HEK293T (cell line): ENCODE measurements around the gene RAB6B.

Experiments used
- ARNT ChIP-seq: fragments of 450-650 bp; IDR thresholded peaks from 2 replicates; pipeline ENCODE4 v1.6.1; 2017; ENCODE audit warnings: mild to moderate bottlenecking
- BHLHE40 ChIP-seq: fragments of 450-650 bp; IDR thresholded peaks from 2 replicates; pipeline ENCODE4 v1.6.1; 2016; ENCODE audit warnings: mild to moderate bottlenecking, moderate library complexity, borderline replicate concordance
- FOXA1 ChIP-seq: fragments of 450-650 bp; IDR thresholded peaks from 2 replicates; pipeline ENCODE4 v1.6.1; 2016; ENCODE audit warnings: mild to moderate bottlenecking
- FOXK2 ChIP-seq: fragments of 450-650 bp; IDR thresholded peaks from 2 replicates; pipeline ENCODE4 v1.6.1; 2016; ENCODE audit warnings: mild to moderate bottlenecking
- HDGF ChIP-seq: fragments of 450-650 bp; IDR thresholded peaks from 2 replicates; pipeline ENCODE4 v1.6.1; 2017; ENCODE audit warnings: antibody characterized with exemption, borderline replicate concordance
- L3MBTL2 ChIP-seq: fragments of 450-650 bp; conservative IDR thresholded peaks from 2 replicates; pipeline ENCODE4 v1.6.1; 2016; ENCODE audit warnings: mild to moderate bottlenecking
- LEF1 ChIP-seq: fragments of 450-650 bp; IDR thresholded peaks from 2 replicates; pipeline ENCODE4 v1.6.1; 2017; ENCODE audit warnings: mild to moderate bottlenecking, borderline replicate concordance
- NFRKB ChIP-seq: fragments of 450-650 bp; IDR thresholded peaks from 2 replicates; pipeline ENCODE4 v1.6.1; 2016; ENCODE audit warnings: mild to moderate bottlenecking, moderate library complexity
- SP1 ChIP-seq: fragments of 450-650 bp; IDR thresholded peaks from 2 replicates; pipeline ENCODE4 v1.6.1; 2017
- SUZ12 ChIP-seq: fragments of 450-650 bp; IDR thresholded peaks from 2 replicates; pipeline ENCODE4 v1.6.1; 2016; ENCODE audit warnings: mild to moderate bottlenecking
- TARDBP ChIP-seq: fragments of 450-650 bp; IDR thresholded peaks from 2 replicates; pipeline ENCODE4 v1.6.1; 2016
- ZNF384 ChIP-seq: fragments of 450-650 bp; IDR thresholded peaks from 2 replicates; pipeline ENCODE4 v1.6.1; 2016
- TF ChIP-seq, protein P1 (sequence below): fragments of 450-650 bp; IDR thresholded peaks from 2 replicates; pipeline ENCODE4 v1.6.1; 2016

DNA sequence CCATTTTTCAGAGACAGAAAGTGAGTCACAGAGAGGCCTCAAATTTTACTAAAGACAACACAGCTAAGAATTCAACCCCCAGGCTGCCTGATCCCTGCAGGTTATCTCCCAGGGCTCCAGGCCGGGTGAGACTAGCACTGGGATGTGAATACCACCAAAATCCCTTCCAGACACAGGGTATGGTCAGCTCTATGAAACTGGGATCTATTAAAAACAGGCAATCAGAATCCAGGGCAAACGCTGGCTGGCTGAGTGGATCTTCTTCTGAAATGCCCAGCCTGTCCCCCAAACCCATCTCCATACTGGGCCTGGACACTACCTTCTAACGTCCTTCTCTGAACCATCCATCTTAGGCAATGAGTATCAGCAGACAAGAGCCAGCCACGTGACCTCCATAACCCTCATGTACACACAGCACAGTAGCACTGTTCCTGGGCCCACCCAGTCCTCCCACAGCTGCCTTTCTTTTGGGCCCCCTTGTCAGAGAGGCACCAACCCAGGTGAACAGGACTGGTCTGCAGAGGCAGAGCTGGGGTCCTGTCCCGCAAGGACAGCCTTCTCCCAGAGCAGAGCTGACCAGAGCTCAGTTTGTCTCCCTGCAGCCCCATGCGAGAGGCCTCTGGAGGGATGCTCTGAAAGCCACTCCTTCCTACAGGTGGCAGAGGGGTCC, 1.9 kb downstream of the RAB6B start:
- TF ChIP-seq FOXK2 (no peak), NFRKB (no peak), SP1 (no peak), ARNT (no peak), FOXA1 (no peak), ZNF384 (no peak), SUZ12 (no peak), L3MBTL2 (no peak), LEF1 (no peak), BHLHE40 (no peak), HDGF (no peak), TARDBP (no peak)
- TF ChIP-seq, protein P1, sequence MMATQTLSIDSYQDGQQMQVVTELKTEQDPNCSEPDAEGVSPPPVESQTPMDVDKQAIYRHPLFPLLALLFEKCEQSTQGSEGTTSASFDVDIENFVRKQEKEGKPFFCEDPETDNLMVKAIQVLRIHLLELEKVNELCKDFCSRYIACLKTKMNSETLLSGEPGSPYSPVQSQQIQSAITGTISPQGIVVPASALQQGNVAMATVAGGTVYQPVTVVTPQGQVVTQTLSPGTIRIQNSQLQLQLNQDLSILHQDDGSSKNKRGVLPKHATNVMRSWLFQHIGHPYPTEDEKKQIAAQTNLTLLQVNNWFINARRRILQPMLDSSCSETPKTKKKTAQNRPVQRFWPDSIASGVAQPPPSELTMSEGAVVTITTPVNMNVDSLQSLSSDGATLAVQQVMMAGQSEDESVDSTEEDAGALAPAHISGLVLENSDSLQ: no peak
